Vagina (tissue), 2 donors: ENCODE results near the gene ZNF536. TPM values are rescaled to one million over a fixed set of nuclear protein-coding genes. Genes with fewer than 3 reads are reported as not detected.
"Not testable (repeated sequence)": the region's sequence is repeated elsewhere in the genome, so short reads cannot be mapped to it uniquely, and the experiment has no call there.

ENCODE experiments used
- DNase-seq, 2 donors: peaks; one replicate each; pipeline ENCODE4 v3.0.0-alpha.2; 2017; ENCODE audit errors: extremely low spot score in 2 of 2
- H3K27ac ChIP-seq: fragments of 200-600 bp; sonication (generic); one replicate; pipeline ENCODE4 v1.5.1; 2019
- H3K27me3 ChIP-seq: fragments of 200-600 bp; sonication (generic); one replicate; pipeline ENCODE4 v1.5.1; 2019
- H3K36me3 ChIP-seq, 2 donors: fragments of 200-600 bp; sonication (generic); one replicate each; pipeline ENCODE4 v1.5.1; 2017 to 2019
- H3K4me1 ChIP-seq: fragments of 200-600 bp; sonication (generic); one replicate; pipeline ENCODE4 v1.5.1; 2019
- H3K4me3 ChIP-seq, 2 donors: fragments of 200-600 bp; sonication (generic); 1 replicate in 1 of 2; 2 replicates in 1 of 2; pipeline ENCODE4 v1.5.1; 2016 to 2019
- H3K9me3 ChIP-seq: fragments of 200-600 bp; sonication (generic); one replicate; pipeline ENCODE4 v1.5.1; 2019
- POLR2A ChIP-seq, 2 donors: fragments of 450-650 bp; IDR thresholded peaks; one replicate each; pipeline ENCODE4 v1.6.1; 2017; ENCODE audit warnings: antibody characterized with exemption in 2 of 2, mild to moderate bottlenecking in 2 of 2, moderate library complexity in 2 of 2
- POLR2AphosphoS5 ChIP-seq, 2 donors: sonication (generic); formaldehyde crosslinking; IDR thresholded peaks; one replicate each; pipeline ENCODE4 v1.9.0; 2017; ENCODE audit warnings: antibody characterized with exemption in 2 of 2, mild to moderate bottlenecking in 2 of 2, low read depth in 1 of 2; ENCODE audit not compliant: insufficient read depth in 1 of 2
- intact Hi-C: fragments of 100-400 bp; cut with DNase I; formaldehyde crosslinking; loops from one replicate; pipeline ENCODE4 v1.15.1; 2023
- total RNA-seq: library from RNA; depleted of rRNA; stranded (reverse); fragments of >200 nt; gene quantifications from one replicate; pipeline ENCODE4 v1.2.3, GENCODE V29; 2016
- TF ChIP-seq, protein P1 (sequence below), 3 experiments: fragments of 450-650 bp in 2 of 3; fragments of 200-600 bp in 1 of 3; sonication (generic) in 1 of 3; IDR thresholded peaks; one replicate each; pipeline ENCODE4 v1.5.1; 2017 to 2019; ENCODE audit warnings: antibody characterized with exemption in 3 of 3, mild to moderate bottlenecking in 2 of 3, moderate library complexity in 2 of 3

Gene ZNF536
- total RNA-seq, 1 donor from 2014 or later, result 2.5 TPM

GRCh38 chr19:30391554-30392551, 19.7 kb downstream of the ZNF536 start:
- intact Hi-C loops, result no loop called here
- Histone ChIP-seq H3K4me3 (no peak overlapping the region), H3K27me3 (no peaks in the 10 kb centered on the region), H3K9me3 (no peaks in the 10 kb centered on the region), H3K36me3 (no peaks in the 10 kb centered on the region), H3K27ac (no peak overlapping the region), H3K4me1 (no peaks in the 10 kb centered on the region)
- no peak for TF ChIP-seq POLR2A (IDR thresholded peaks at IDR 0.05)
- no peak for TF ChIP-seq POLR2AphosphoS5 (IDR thresholded peaks at IDR 0.05; ENCODE audit: insufficient read depth in 1 of 2, low read depth in 1 of 2)
- TF ChIP-seq, protein P1, sequence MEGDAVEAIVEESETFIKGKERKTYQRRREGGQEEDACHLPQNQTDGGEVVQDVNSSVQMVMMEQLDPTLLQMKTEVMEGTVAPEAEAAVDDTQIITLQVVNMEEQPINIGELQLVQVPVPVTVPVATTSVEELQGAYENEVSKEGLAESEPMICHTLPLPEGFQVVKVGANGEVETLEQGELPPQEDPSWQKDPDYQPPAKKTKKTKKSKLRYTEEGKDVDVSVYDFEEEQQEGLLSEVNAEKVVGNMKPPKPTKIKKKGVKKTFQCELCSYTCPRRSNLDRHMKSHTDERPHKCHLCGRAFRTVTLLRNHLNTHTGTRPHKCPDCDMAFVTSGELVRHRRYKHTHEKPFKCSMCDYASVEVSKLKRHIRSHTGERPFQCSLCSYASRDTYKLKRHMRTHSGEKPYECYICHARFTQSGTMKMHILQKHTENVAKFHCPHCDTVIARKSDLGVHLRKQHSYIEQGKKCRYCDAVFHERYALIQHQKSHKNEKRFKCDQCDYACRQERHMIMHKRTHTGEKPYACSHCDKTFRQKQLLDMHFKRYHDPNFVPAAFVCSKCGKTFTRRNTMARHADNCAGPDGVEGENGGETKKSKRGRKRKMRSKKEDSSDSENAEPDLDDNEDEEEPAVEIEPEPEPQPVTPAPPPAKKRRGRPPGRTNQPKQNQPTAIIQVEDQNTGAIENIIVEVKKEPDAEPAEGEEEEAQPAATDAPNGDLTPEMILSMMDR (IDR thresholded peaks at IDR 0.05), result no peak
- DNase-seq, result peak in 1 of 2 donors; percentile 77

GRCh38 chr19:30393046-30393445, 20.9 kb downstream of the ZNF536 start:
- intact Hi-C loops, result no loop called here
- TF ChIP-seq POLR2AphosphoS5 (IDR thresholded peaks at IDR 0.05; ENCODE audit: insufficient read depth in 1 of 2, low read depth in 1 of 2) (no peak), POLR2A (IDR thresholded peaks at IDR 0.05) (no peak)

DNA sequence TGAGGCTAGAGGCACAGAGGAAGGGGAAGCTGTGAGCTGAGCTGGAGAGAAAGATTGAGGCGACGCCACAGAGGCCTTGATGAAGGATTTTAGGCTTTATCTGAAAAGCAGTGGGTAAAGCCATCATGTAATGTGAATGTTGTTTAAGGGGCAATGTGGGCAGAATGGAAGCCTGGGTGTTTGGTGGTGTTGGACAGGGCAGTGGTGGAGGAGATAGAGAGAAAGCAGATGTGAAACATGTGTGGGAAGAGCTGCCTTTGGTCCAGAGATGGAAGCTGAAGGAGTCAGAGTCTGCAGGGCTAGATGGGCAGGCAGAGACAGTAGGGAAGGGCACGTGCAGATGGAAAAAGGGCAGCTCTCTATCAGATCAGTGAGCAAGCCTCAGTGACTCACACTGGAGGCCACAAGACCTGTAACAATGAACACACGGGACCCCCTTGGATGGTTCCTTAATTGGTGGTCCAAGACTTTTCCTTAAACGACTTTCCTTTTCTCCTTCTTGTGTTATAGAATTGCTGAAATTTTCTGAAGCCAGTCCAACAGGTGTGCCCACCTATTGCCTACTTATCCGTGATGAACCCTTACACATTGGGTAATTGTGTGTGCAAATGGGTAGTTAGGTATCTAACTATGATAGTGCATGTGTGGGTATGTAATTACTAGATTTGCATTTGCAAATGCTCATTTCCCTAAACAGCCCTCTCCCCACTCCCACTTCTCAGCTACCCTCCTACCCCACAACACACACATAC, 21.7 kb downstream of the ZNF536 start:
- H3K9me3 ChIP-seq, result no peaks in the 10 kb centered on the region
- intact Hi-C loops, result no loop called here
- TF ChIP-seq, protein P1 (IDR thresholded peaks at IDR 0.05), result no peak
- no peak for TF ChIP-seq POLR2A (IDR thresholded peaks at IDR 0.05)
- no peak for TF ChIP-seq POLR2AphosphoS5 (IDR thresholded peaks at IDR 0.05; ENCODE audit: insufficient read depth in 1 of 2, low read depth in 1 of 2)

More at GRCh38 chr19:30393046-30393445, 20.9 kb downstream of the ZNF536 start:
- H3K4me1 ChIP-seq, result no peaks in the 10 kb centered on the region
- H3K9me3 ChIP-seq, result no peaks in the 10 kb centered on the region
- no peaks in the 10 kb centered on the region for H3K27me3 ChIP-seq
- no peak for DNase-seq
- H3K36me3 ChIP-seq, result no peaks in the 10 kb centered on the region
- H3K27ac ChIP-seq, result no peak overlapping the region
- no peak overlapping the region for H3K4me3 ChIP-seq

GRCh38 chr19:30394481-30395151, 22.4 kb downstream of the ZNF536 start:
- TF ChIP-seq POLR2A (IDR thresholded peaks at IDR 0.05), result no peak
- TF ChIP-seq, protein P1 (IDR thresholded peaks at IDR 0.05), result no peak
- TF ChIP-seq POLR2AphosphoS5 (IDR thresholded peaks at IDR 0.05; ENCODE audit: insufficient read depth in 1 of 2, low read depth in 1 of 2), result no peak
- H3K4me3 ChIP-seq, result no peak overlapping the region
- no peaks in the 10 kb centered on the region for H3K36me3 ChIP-seq
- H3K27me3 ChIP-seq, result no peaks in the 10 kb centered on the region
- no peaks in the 10 kb centered on the region for H3K9me3 ChIP-seq
- no peak overlapping the region for H3K27ac ChIP-seq
- no peaks in the 10 kb centered on the region for H3K4me1 ChIP-seq
- DNase-seq, result no peak
- intact Hi-C loops, result no loop called here

More for the DNA sequence above, 21.7 kb downstream of the ZNF536 start:
- Histone ChIP-seq H3K4me3 (no peak overlapping the region), H3K36me3 (no peaks in the 10 kb centered on the region), H3K27me3 (no peaks in the 10 kb centered on the region), H3K4me1 (no peaks in the 10 kb centered on the region), H3K27ac (no peak overlapping the region)
- no peak for DNase-seq

- intact Hi-C loops, result no loop called here
- Histone ChIP-seq H3K9me3 (no peaks in the 10 kb centered on the region), H3K36me3 (no peaks in the 10 kb centered on the region), H3K4me3 (no peak overlapping the region), H3K27ac (no peak overlapping the region), H3K27me3 (no peaks in the 10 kb centered on the region), H3K4me1 (no peaks in the 10 kb centered on the region)
- TF ChIP-seq POLR2A (IDR thresholded peaks at IDR 0.05) (no peak), POLR2AphosphoS5 (IDR thresholded peaks at IDR 0.05; ENCODE audit: insufficient read depth in 1 of 2, low read depth in 1 of 2) (no peak)
- TF ChIP-seq, protein P1 (IDR thresholded peaks at IDR 0.05), result no peak
- DNase-seq, result no peak
Measured at GRCh38 chr19:30395283-30395682, 23.1 kb downstream of the ZNF536 start.

GRCh38 chr19:30398539-30398938, 26.4 kb downstream of the ZNF536 start:
- H3K9me3 ChIP-seq, DNase-seq, H3K27ac ChIP-seq, H3K4me1 ChIP-seq, H3K36me3 ChIP-seq, H3K27me3 ChIP-seq, intact Hi-C loops, H3K4me3 ChIP-seq: not testable (repeated sequence)
